GM23248 (cell line): ENCODE measurements around the gene RASAL2. TPM values are rescaled to one million over a fixed set of nuclear protein-coding genes. Genes with fewer than 3 reads are reported as not detected.

Experiments used
- DNase-seq: peaks from one replicate; pipeline ENCODE4 v3.0.0-alpha.2; 2015
- H2AFZ ChIP-seq: fragments of 200-600 bp; sonication (generic); 2 replicates; pipeline ENCODE4 v1.6.1; 2016; ENCODE audit warnings: antibody characterized with exemption
- H3F3A ChIP-seq: fragments of 200-600 bp; sonication (generic); 2 replicates; pipeline ENCODE4 v1.6.1; 2016; ENCODE audit warnings: mild to moderate bottlenecking, antibody characterized with exemption, mixed run types; ENCODE audit not compliant: insufficient read depth
- H3K27ac ChIP-seq: fragments of 200-600 bp; sonication (generic); 2 replicates; pipeline ENCODE4 v1.5.1; 2016; ENCODE audit warnings: mild to moderate bottlenecking
- H3K27me3 ChIP-seq: fragments of 200-600 bp; sonication (generic); replicated peaks from 2 replicates; pipeline ENCODE4 v1.6.1; 2016; ENCODE audit warnings: mild to moderate bottlenecking; ENCODE audit not compliant: insufficient read depth
- H3K36me3 ChIP-seq: fragments of 200-600 bp; sonication (generic); 2 replicates; pipeline ENCODE4 v1.6.1; 2016; ENCODE audit warnings: low read depth, mild to moderate bottlenecking
- H3K4me1 ChIP-seq: fragments of 200-600 bp; sonication (generic); 2 replicates; pipeline ENCODE4 v1.6.1; 2016; ENCODE audit warnings: mild to moderate bottlenecking; ENCODE audit not compliant: insufficient read depth
- H3K4me2 ChIP-seq: fragments of 200-600 bp; sonication (generic); one replicate; pipeline ENCODE4 v1.6.1; 2016; ENCODE audit warnings: mild to moderate bottlenecking; ENCODE audit not compliant: unreplicated experiment
- H3K4me3 ChIP-seq: fragments of 200-600 bp; sonication (generic); 2 replicates; pipeline ENCODE4 v1.5.1; 2016; ENCODE audit warnings: mild to moderate bottlenecking
- H3K79me2 ChIP-seq: fragments of 200-600 bp; sonication (generic); 2 replicates; pipeline ENCODE4 v1.6.1; 2016; ENCODE audit warnings: mild to moderate bottlenecking; ENCODE audit not compliant: insufficient read depth
- H3K9ac ChIP-seq: fragments of 200-600 bp; sonication (generic); 2 replicates; pipeline ENCODE4 v1.6.1; 2016; ENCODE audit warnings: mild to moderate bottlenecking
- H3K9me2 ChIP-seq: fragments of 200-600 bp; sonication (generic); 2 replicates; pipeline ENCODE4 v1.6.1; 2016; ENCODE audit warnings: mixed run types, mild to moderate bottlenecking, moderate library complexity; ENCODE audit not compliant: insufficient read depth
- H3K9me3 ChIP-seq: fragments of 200-600 bp; sonication (generic); one replicate; pipeline ENCODE4 v1.6.1; 2017; ENCODE audit warnings: low read depth
- H4K20me1 ChIP-seq: fragments of 200-600 bp; sonication (generic); 2 replicates; pipeline ENCODE4 v1.6.0; 2016; ENCODE audit not compliant: insufficient read depth
- EZH2 ChIP-seq: fragments of 200-600 bp; sonication (generic); IDR thresholded peaks from 2 replicates; pipeline ENCODE4 v1.6.1; 2018; ENCODE audit warnings: antibody characterized with exemption, mild to moderate bottlenecking; ENCODE audit not compliant: insufficient read depth, poor library complexity, severe bottlenecking
- EZH2phosphoT487 ChIP-seq: fragments of 200-600 bp; sonication (generic); IDR thresholded peaks from 2 replicates; pipeline ENCODE4 v1.6.1; 2018; ENCODE audit warnings: antibody characterized with exemption, moderate library complexity, mild to moderate bottlenecking, low read depth; ENCODE audit not compliant: insufficient read depth
- WGBS, 2 experiments: methylation state at CpG; one replicate each; pipeline ENCODE4 v1.1.6; 2015 to 2017; ENCODE audit warnings: low lambda C conversion rate in 2 of 2, low coverage in 1 of 2; ENCODE audit errors: missing lambda C conversion rate in 2 of 2; 5-methylcytosine and 5-hydroxymethylcytosine counted together
- in situ Hi-C: fragments of 300-500 bp; cut with MboI; formaldehyde crosslinking; loops from 2 replicates; pipeline ENCODE4 v1.15.0; 2020
- polyA plus RNA-seq: library from polyadenylated mRNA; unstranded; fragments of >200 nt; fragmentation: Nextera tagmentation; extraction: Ambion mirVana; gene quantifications from 2 replicates; pipeline ENCODE4 v1.2.1, GENCODE V29; 2016
- total RNA-seq: library from RNA; depleted of rRNA; stranded (reverse); fragments of >200 nt; shearing (Covaris generic); gene quantifications from 2 replicates; pipeline ENCODE4 v1.2.3, GENCODE V29; 2014

Gene RASAL2
- total and polyA plus RNA-seq, 2 experiments from 2014 or later: 10.1 to 23.1 TPM

DNA sequence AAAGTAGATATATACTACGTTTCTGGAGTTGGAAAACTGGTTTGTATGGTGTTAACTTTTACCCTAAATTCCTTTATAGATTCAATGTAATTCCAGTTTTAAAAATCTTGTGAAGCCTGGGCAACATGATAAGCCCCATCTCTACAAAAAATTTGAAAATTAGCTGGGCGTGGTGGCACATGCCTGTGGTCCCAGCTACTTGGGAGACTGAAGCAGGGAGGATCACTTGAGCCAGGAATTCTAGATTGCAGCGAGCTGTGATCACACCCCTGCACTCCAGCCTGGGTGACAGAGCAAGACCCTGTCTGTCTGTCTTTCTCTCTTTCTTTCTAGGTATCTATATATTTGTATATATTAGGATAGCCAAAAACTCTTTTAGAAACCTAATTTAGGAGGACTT is 260.9 kb downstream of the RASAL2 start:
- peaks cover 93% of the 10 kb centered on the region for H3K79me2 ChIP-seq
- no peaks in the 10 kb centered on the region for H3K27me3 ChIP-seq
- no peak overlapping the region for H3K9ac ChIP-seq
- H3K27ac ChIP-seq: no peak overlapping the region
- no peaks in the 10 kb centered on the region for H4K20me1 ChIP-seq
- TF ChIP-seq EZH2phosphoT487: no peak
- no peak for TF ChIP-seq EZH2
- DNase-seq: no peak
- no peaks in the 10 kb centered on the region for H3K9me2 ChIP-seq
- H3K4me1 ChIP-seq: peaks cover 29% of the 10 kb centered on the region
- H3K4me2 ChIP-seq: no peak overlapping the region
- in situ Hi-C loops: no loop called here
- H3K36me3 ChIP-seq: no peaks in the 10 kb centered on the region
- 93 to 96% methylated on average over 3 of the region's 3 CpGs for WGBS, 2 experiments
- H3K9me3 ChIP-seq: no peaks in the 10 kb centered on the region
- H3F3A ChIP-seq: peaks cover 4% of the 10 kb centered on the region; the same call in 1 of the 2 replicates
- H2AFZ ChIP-seq: no peak overlapping the region
- H3K4me3 ChIP-seq: no peak overlapping the region

DNA sequence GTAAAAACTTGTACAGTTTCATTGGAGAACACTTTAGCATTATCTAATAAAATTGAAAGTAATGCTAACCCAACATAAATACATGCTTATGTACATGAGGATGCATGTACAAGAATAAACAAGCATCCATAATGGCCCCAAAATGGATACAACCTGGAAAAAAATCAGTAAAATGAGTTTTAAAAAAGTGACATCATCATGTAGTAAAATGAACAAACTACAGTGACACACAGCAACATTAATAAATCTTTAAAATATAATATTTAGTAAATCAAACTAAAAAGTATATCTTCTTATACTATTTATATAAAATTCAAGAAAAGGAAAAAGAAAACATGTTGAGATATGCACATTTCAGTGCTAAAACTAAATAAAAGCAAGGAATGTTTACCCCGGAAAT is 262.4 kb downstream of the RASAL2 start:
- Histone ChIP-seq H3F3A (peaks cover 4% of the 10 kb centered on the region; the same call in 1 of the 2 replicates), H3K79me2 (peaks cover 93% of the 10 kb centered on the region), H3K27me3 (no peaks in the 10 kb centered on the region), H3K36me3 (no peaks in the 10 kb centered on the region), H2AFZ (no peak overlapping the region), H4K20me1 (no peaks in the 10 kb centered on the region), H3K4me2 (no peak overlapping the region), H3K9me3 (no peaks in the 10 kb centered on the region), H3K4me3 (no peak overlapping the region), H3K9me2 (no peaks in the 10 kb centered on the region), H3K4me1 (peaks cover 29% of the 10 kb centered on the region), H3K9ac (no peak overlapping the region), H3K27ac (no peak overlapping the region)
- DNase-seq: no peak
- TF ChIP-seq EZH2: no peak
- TF ChIP-seq EZH2phosphoT487: no peak
- WGBS, 2 experiments: 100% methylated on average over 1 of the region's 1 CpG
- in situ Hi-C loops: no loop called here

DNA sequence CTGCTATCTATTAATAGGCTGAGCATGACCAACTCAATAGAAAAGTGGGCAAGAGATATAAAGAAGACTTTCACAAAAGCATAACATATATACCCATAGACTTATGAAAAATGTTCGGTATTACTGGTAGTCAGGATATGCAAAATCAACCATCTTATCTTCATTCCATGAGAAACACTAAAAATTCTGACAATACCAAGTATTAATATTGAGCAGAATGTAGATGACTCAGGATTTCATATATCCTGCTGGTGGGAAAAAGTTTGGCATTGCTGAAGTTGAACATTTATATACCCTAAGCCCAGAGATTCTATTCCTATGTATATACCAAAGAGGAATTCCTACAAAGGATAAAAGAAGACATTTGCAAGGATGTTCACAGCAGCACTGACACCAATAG is 264.6 kb downstream of the RASAL2 start:
- in situ Hi-C loops: no loop called here
- H4K20me1 ChIP-seq: no peaks in the 10 kb centered on the region
- no peak overlapping the region for H3K4me2 ChIP-seq
- no peak overlapping the region for H3K9ac ChIP-seq
- H2AFZ ChIP-seq: no peak overlapping the region
- no peaks in the 10 kb centered on the region for H3K9me2 ChIP-seq
- TF ChIP-seq EZH2: no peak
- no peak for TF ChIP-seq EZH2phosphoT487
- H3K27ac ChIP-seq: no peak overlapping the region
- H3F3A ChIP-seq: peaks cover 11% of the 10 kb centered on the region
- no peaks in the 10 kb centered on the region for H3K27me3 ChIP-seq
- no peaks in the 10 kb centered on the region for H3K36me3 ChIP-seq
- WGBS, 2 experiments: 96 to 97% methylated on average over 1 of the region's 1 CpG
- H3K9me3 ChIP-seq: no peaks in the 10 kb centered on the region
- H3K4me3 ChIP-seq: no peak overlapping the region
- peaks cover 91% of the 10 kb centered on the region for H3K79me2 ChIP-seq
- peaks cover 29% of the 10 kb centered on the region for H3K4me1 ChIP-seq
- no peak for DNase-seq

DNA sequence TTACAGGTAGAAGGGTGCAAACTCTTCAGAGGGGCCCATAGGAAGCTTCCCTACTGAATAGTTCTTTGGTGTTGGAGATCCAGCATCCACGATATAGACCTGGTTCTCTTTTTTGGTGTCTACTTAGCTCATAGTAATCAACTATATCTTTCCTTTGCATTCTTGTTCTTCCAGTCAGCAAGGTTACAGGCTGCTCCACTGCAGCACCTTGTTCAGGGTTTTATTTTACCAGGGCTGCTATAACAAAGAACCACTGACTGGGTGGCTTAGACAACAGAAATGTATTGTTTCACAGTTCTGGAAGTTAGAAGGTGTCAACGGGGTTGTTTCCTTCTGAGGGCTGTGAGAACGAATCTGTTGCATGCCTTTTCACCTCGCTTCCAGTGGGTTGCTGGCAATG is 266.5 kb downstream of the RASAL2 start:
- Histone ChIP-seq H3K9me3 (no peaks in the 10 kb centered on the region), H3K79me2 (peaks cover 94% of the 10 kb centered on the region), H3K4me2 (no peak overlapping the region), H3K4me3 (no peak overlapping the region), H3K9ac (no peak overlapping the region), H2AFZ (no peak overlapping the region), H3K4me1 (peaks cover 12% of the 10 kb centered on the region), H3K36me3 (no peaks in the 10 kb centered on the region), H3F3A (peaks cover 18% of the 10 kb centered on the region), H3K27ac (no peak overlapping the region), H3K9me2 (no peaks in the 10 kb centered on the region), H3K27me3 (no peaks in the 10 kb centered on the region), H4K20me1 (no peaks in the 10 kb centered on the region)
- in situ Hi-C loops: no loop called here
- 97 to 98% methylated on average over 4 of the region's 4 CpGs for WGBS, 2 experiments
- no peak for DNase-seq
- TF ChIP-seq EZH2 (no peak), EZH2phosphoT487 (no peak)

DNA sequence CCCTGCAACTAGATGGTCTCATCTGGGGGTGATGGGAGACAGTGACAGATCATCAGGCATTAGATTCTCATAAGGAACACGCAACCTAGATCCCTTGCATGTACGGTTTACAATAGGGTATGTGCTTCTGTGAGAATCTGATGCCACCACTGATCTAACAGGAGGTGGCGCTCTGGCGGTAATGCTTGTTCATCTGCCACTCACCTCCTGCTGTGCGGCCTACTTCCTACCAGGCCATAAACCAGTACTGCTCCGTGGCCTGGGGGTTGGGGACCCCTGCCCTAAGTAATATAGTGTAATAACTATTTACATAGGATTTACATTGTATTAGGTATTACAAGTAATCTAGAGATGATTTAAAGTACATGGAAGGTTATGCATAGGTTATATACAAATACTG is 267.9 kb downstream of the RASAL2 start:
- no peaks in the 10 kb centered on the region for H3K27me3 ChIP-seq
- H3K27ac ChIP-seq: no peak overlapping the region
- no peak overlapping the region for H3K4me3 ChIP-seq
- H3K9me3 ChIP-seq: no peaks in the 10 kb centered on the region
- TF ChIP-seq EZH2 (no peak), EZH2phosphoT487 (no peak)
- in situ Hi-C loops: no loop called here
- H3K9me2 ChIP-seq: no peaks in the 10 kb centered on the region
- WGBS, 2 experiments: 98 to 100% methylated on average over 6 of the region's 6 CpGs
- H2AFZ ChIP-seq: no peak overlapping the region
- no peak overlapping the region for H3K9ac ChIP-seq
- H3K79me2 ChIP-seq: peaks cover 96% of the 10 kb centered on the region
- no peaks in the 10 kb centered on the region for H3K36me3 ChIP-seq
- H3K4me1 ChIP-seq: peaks cover 12% of the 10 kb centered on the region
- no peak for DNase-seq
- H3F3A ChIP-seq: peaks cover 18% of the 10 kb centered on the region
- no peaks in the 10 kb centered on the region for H4K20me1 ChIP-seq
- H3K4me2 ChIP-seq: no peak overlapping the region
